Stimulated activated CD4-positive, alpha-beta T cell treated with anti-CD3 and anti-CD28 coated beads, Interleukin-1b, Interleukin-23, amount 100 ng/mL, for 48 hours (primary cell): ENCODE data around the gene NOP9.

Source experiments
- DNase-seq: peaks from one replicate; pipeline ENCODE4 v3.0.0-alpha.2; 2020

Gene NOP9

GRCh38 chr14:24284501-24285035 lies 15.1 kb upstream of the NOP9 start:
- DNase-seq: no peak

DNA sequence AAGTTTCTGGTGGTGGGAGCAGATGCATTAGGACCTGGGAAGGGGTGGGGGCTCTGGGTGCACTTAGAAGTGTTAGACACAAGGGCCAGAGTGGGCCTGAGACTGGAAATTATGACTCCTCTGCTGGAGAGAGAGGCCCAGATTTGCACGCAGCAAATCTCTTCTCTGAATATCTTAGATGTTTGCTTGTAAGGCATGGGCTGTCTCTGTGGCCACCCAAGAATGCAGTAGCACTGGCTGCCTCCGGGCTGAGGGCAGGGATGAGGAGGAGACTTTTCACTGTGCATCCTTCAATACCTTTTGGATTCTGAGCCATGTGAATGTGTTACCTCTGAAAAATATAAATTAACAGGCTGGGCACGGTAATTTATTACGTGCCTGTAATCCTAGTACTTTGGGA lies 14.3 kb upstream of the NOP9 start:
- DNase-seq: no peak

- DNase-seq: no peak
Observed at GRCh38 chr14:24286996-24287395, 12.7 kb upstream of the NOP9 start.

- DNase-seq: peak; percentile 83
Observed at GRCh38 chr14:24289649-24290280, 9.9 kb upstream of the NOP9 start.

- DNase-seq: no peak
Observed at GRCh38 chr14:24290746-24291145, 8.9 kb upstream of the NOP9 start.

GRCh38 chr14:24291446-24292117 lies 8.1 kb upstream of the NOP9 start:
- no peak for DNase-seq

DNA sequence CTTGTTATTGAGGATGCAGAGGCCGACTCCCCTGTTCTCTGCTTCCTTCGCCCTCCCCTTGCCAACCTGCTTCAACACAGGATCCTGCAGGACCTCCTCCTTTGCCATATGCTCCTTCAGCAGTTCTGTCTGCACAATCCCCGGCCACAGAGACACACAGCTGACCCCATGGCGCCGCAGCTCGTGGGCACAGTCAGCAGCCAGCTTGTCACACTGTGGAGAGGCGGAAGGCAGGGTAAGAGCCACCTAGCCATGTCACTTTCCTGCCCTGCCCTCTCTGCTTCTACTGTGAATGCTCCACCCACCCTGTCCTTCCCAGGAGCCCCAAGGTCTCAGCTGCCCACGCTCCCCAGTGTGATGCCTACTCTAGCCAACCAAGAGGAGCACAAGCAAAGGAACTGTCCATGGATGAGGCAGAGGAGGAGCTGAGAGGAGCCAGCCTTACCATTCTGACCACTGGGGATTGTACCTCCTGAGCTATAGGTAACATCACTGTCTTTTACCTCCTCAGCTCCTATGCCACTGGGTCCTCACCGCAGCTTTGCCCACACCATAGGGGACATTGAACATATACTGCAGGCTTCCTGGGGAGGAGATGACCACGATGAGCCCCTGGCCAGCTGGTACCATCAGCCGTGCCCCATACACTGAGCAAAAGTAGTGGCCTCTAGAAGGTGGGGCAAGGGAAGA lies 7.4 kb upstream of the NOP9 start:
- DNase-seq: no peak

DNA sequence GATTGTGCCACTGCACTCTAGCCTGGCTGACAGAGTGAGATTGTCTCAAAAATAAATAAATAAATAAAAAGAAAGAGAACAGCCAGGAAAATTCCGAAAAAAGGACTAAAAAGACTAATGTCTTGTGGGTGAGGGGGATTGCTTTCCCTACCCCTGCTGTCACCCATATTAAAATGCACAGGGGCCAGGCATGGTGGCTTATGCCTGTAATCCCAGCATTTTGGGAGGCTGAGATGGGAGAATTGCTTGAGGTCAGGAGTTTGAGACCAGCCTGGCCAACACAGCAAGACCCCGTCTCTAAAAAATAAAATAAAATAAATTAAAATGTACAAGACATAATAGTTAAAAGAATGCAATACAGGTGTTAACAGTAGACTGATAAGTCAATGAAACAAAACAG lies 6.1 kb upstream of the NOP9 start:
- DNase-seq: no peak

DNA sequence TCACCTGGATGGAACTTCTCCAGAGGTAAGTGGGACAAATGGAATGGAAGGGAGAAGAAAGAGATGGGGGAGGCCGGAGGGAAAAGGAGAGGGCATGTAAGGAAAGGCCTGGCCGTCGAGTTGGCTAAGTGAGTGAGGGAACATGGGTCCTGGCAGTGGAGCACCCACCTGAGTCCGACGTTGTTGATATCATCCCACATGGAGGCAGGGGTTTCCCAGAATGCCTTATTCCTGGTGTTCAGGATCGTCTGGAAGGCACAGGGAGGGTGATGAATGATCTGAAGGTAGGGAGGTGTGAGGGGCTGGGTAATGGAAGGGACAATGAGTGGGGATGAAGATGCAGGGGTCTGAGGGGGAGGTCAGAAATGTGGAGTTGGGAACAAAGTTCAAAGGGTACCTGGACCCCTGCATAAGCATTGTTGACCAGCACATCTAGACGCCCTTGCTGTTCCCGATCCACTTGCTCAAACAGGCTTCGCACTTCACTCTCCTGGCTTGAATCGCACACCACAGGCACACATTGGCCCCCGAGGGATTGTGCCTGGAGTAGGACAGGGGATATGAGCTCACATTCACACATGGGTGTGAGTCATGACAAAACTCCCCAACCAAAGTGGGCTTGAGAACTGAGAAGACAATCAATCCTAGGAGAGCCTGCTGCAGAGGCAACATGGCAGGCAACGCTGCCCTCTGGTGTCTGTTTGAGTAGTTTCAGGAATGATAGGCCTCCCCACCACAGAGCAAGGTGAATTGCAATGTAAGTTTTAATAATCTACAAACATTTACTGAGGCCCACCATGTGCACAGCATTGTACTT lies 3.1 kb upstream of the NOP9 start:
- DNase-seq: peak; percentile 80

DNA sequence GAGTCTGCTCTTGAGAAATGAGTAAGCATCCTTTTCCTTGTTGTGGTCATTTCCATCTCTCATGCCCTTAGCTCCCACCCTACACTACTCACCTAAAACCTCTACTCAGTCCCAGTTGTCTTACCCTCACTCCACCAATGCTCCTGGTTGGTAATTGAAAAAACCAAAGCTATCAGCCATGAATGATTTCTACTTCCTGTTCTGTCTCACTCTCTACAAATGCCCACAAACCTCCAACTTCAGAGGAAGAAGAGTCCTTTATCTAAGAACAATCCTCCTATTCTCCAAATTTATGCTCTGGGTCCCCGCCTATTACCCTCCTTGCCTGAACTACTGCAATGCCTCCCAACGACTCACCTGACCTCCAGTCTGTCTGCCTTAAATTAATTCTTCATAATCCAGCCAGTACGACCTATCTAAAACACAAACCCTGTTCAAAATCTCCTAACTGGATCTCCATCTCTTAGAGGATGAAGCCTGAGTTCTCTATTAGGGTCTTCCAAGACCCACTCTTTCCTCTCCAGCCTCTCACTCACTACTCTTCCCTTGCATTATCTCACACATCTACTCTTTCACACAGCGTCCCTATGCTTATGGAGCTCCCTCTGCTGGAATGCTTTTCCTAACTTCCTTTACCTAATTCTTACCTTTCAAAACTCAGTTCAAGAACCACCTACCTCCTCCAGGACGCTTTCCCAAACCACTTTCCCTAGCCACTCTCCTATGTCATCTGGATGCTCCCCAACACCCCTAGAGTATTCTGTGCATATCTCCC lies 2.3 kb upstream of the NOP9 start:
- no peak for DNase-seq

GRCh38 chr14:24298892-24299254 lies 777 bp upstream of the NOP9 start:
- DNase-seq: peak; percentile 26

DNA sequence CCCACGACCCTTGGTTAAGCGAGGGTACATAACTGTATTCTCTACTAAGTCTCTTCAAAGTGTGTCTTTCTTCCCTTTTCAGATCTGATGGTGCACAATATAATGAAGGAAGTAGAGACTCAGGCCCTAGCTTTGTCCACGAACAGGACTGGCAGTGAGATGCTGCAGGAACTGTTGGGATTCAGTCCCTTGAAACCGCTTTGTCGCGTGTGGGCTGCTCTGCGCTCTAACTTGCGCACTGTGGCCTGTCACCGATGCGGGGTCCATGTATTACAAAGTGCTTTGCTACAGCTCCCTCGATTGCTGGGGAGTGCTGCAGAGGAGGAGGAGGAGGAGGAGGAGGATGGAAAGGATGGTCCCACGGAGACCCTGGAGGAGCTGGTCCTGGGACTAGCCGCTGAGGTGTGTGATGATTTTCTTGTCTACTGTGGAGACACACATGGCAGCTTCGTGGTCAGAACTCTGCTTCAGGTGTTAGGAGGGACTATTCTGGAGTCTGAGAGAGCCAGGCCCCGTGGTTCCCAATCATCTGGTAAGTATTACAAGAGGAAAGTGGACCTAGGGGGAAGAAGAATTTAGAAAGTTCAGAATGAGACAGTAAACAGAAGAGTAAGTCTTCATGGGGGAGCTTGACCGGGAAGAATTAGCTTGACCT lies 803 bp downstream of the NOP9 start:
- DNase-seq: no peak

DNA sequence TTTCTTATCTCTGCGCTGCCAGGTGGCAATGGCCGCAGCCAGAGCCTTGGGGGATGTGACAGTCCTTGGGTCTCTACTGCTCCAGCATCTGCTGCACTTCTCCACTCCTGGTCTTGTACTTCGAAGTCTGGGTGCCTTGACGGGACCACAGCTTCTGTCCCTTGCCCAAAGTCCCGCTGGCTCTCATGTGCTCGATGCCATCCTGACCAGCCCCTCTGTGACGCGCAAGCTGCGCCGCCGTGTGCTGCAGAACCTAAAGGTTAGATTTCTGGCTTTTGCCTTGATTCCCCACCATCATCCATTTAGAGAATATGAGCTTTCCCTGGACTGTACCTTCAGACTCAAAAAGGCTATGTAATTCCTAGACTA lies 4.4 kb downstream of the NOP9 start:
- no peak for DNase-seq

- no peak for DNase-seq
Observed at GRCh38 chr14:24307156-24307574, 7.5 kb downstream of the NOP9 start.

- peak; percentile 57 for DNase-seq
Observed at GRCh38 chr14:24307575-24308341, 8.1 kb downstream of the NOP9 start, which contains the start of gene CIDEB. Gene CIDEB, minus strand, starts transcription at chr14:24307977. Its CDS starts 119 bp downstream, at chr14:24307858.

DNA sequence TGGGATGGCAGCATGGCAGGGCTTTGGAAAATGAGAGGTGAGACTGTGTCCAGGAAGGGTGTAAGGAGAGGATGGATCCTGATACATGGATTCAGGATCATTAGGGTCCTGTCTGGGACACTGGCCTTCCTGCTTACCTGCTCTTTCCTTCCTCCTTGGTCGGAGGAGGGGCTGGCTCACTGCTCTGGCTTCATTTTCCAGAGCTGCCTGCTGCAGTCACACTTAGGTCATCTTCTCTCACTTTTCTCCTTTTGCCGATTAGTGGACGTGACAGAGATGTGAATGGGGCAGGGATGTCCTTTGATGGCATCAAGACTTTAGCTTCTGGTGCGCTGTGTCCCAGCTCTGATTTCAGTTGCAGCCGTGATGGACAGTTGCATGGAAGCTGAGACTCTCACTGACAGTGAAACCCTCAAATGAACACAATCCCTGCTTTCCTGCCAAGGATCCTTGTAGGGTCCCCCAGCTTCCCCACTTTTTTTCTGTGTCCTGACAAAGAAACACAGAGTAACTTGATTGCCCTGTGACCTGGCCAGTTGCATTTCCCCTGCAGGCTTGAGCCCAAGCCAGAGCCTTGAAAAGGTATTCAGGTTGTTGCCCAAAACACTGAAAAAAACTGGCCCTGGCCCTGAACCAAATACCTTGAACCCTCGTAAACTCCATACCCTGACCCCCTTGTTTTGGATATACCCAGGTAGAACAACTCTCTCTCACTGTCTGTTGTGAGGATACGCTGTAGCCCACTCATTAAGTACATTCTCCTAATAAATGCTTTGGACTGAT lies 8.9 kb downstream of the NOP9 start:
- no peak for DNase-seq

DNA sequence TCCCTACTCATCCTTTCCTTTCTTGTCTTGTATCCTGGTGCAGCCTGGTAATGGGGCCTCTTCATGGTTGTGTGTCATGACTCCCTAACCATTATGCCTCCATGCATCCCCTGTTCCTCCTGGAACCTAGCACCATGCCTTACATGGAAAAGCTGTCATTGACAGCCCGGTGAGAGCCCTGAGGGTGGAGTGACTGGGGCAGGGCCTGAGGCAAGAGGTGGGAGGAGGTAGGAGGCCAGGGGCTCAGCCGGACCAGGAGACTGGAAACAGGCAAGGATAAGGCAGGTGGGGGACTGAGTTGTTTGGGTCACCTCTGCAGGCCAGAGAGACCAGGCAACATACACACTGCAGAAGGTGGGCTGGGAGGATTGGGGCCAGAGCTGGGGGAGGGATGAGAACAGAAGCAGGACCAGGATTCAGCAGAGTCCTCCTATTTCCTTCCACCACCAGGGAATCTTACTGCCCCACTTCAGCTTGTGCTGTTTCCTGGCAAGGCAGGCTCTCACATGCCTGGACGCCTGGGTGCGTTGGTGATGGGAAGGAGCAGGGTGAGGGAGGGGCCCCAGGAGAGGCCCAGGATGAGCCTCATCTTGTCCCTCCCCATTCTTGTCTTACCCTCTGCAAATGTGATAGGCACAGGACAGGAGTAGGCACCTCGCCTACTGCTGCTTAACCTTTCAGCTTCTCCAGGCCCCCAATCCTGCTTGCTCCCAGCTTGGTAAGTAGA lies 10.1 kb downstream of the NOP9 start, which contains the start of gene LTB4R2:
Gene LTB4R2, plus strand, starts transcription at position 603 of the 727 bp plus-strand sequence. CDS start 525 bp downstream, outside the sequence.
- no peak for DNase-seq

GRCh38 chr14:24310265-24310645 lies 10.6 kb downstream of the NOP9 start:
- no peak for DNase-seq
